Activated B cell treated with CpG ODN at 0.5 μM for 24 hours (primary cell): ENCODE measurements around the gene FALEC. TPM values are rescaled to one million over a fixed set of nuclear protein-coding genes. Genes with fewer than 3 reads are reported as not detected.
A peak's percentile ranks its signal among the peaks of the same experiment; 100 is the strongest.

ENCODE experiments used
- ATAC-seq: fragments of 200-7000 bp; cut with Tn5 transposase; one replicate; pipeline ENCODE4 v1.10.0; 2021; ENCODE audit warnings: low read depth, mild to moderate bottlenecking, moderate library complexity
- CTCF ChIA-PET: fragments of 350-600 bp; sonication (Branson Sonifier 250); formaldehyde crosslinking; loops from one replicate; lab custom pipeline; 2021; ENCODE audit warnings: antibody characterized with exemption; lab: Charles Lee
- POLR2A ChIA-PET: fragments of 350-600 bp; sonication (Branson Sonifier 250); formaldehyde crosslinking; loops from one replicate; lab custom pipeline; 2021; ENCODE audit warnings: antibody characterized with exemption; lab: Charles Lee
- DNase-seq: peaks from one replicate; pipeline ENCODE4 v3.0.0; 2022
- H3K27ac Mint-ChIP-seq: one replicate; pipeline ENCODE4 v1.8.0; 2020; ENCODE audit warnings: mixed read lengths
- H3K27me3 Mint-ChIP-seq: one replicate; pipeline ENCODE4 v1.8.0; 2021; ENCODE audit warnings: mixed read lengths
- H3K36me3 Mint-ChIP-seq: one replicate; pipeline ENCODE4 v1.8.0; 2021; ENCODE audit warnings: low read depth, mixed read lengths
- H3K4me1 Mint-ChIP-seq: one replicate; pipeline ENCODE4 v1.8.0; 2021; ENCODE audit warnings: mixed read lengths
- H3K4me3 Mint-ChIP-seq: one replicate; pipeline ENCODE4 v1.8.0; 2020; ENCODE audit warnings: mild to moderate bottlenecking, mixed read lengths
- H3K9me3 Mint-ChIP-seq: one replicate; pipeline ENCODE4 v1.8.0; 2020; ENCODE audit warnings: mixed read lengths
- intact Hi-C: fragments of 100-400 bp; cut with micrococcal nuclease; formaldehyde crosslinking; loops from one replicate; pipeline ENCODE4 v1.15.1; 2024
- total RNA-seq: library from RNA; stranded (reverse); gene quantifications from 2 replicates; pipeline ENCODE4 v1.2.3, GENCODE V29; 2022
- TF ChIP-seq, protein P1 (sequence below): fragments of 200-600 bp; IDR thresholded peaks from one replicate; pipeline ENCODE4 v1.8.0; 2022; ENCODE audit warnings: antibody characterized with exemption, mild to moderate bottlenecking

FALEC gene
- total RNA-seq, 1 donor from 2014 or later = 1.1 TPM

DNA sequence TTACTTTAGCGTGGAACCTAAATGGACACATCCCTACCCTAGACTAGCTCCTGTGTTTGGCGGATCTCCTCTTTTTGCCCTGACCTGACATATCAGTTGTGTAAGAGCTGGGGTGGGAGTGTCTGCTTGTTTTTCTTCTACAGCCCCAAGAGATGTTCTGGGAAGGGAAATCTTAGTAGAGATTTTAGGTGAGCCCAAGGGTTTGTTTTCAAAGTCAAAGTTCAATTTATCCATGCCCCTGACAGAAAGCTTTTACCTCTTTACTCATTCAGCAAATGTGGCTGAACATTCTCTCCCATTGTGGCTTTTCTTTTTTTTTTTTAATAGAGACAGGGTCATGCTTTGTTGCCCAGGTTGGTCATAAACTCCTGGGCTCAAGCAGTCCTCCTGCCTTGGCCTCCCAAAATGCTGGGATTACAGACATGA lies 35.6 kb upstream of the FALEC start:
- ATAC-seq (no peak), DNase-seq (no peak)
- ChIA-PET CTCF (no interaction called here), POLR2A (interaction anchor here (0.5 to 0.7 kb wide), 2 partner anchors 10 to 243 kb away, joined by 3 to 4 read pairs; no protein-coding TSS in a partner anchor)
- Mint-ChIP-seq H3K27ac (no peak overlapping the region), H3K9me3 (no peaks in the 10 kb centered on the region), H3K27me3 (no peaks in the 10 kb centered on the region), H3K36me3 (no peaks in the 10 kb centered on the region), H3K4me1 (no peaks in the 10 kb centered on the region), H3K4me3 (no peak overlapping the region)
- TF ChIP-seq, protein P1, sequence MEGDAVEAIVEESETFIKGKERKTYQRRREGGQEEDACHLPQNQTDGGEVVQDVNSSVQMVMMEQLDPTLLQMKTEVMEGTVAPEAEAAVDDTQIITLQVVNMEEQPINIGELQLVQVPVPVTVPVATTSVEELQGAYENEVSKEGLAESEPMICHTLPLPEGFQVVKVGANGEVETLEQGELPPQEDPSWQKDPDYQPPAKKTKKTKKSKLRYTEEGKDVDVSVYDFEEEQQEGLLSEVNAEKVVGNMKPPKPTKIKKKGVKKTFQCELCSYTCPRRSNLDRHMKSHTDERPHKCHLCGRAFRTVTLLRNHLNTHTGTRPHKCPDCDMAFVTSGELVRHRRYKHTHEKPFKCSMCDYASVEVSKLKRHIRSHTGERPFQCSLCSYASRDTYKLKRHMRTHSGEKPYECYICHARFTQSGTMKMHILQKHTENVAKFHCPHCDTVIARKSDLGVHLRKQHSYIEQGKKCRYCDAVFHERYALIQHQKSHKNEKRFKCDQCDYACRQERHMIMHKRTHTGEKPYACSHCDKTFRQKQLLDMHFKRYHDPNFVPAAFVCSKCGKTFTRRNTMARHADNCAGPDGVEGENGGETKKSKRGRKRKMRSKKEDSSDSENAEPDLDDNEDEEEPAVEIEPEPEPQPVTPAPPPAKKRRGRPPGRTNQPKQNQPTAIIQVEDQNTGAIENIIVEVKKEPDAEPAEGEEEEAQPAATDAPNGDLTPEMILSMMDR = no peak
- intact Hi-C loops = no loop called here

DNA sequence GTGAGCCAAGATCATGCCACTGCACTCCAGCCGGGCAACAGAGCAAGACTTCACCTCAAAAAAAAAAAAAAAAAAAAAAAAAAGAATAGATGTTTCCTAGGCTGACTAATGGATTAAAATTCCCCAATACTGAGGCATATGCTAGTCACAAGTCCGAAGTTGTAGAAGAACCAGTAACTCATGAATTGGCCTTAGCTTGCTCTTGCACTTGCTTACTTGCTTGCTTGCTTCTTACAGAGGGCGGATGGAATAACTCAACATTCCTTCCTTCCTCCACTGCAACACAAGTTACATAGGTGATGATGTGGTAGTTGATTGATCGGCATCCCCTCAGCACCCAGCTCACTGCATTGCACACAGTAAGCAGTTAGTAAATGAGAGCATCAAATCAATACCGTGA lies 31.1 kb upstream of the FALEC start:
- intact Hi-C loops = no loop called here
- DNase-seq (no peak), ATAC-seq (no peak)
- Mint-ChIP-seq H3K27me3 (no peaks in the 10 kb centered on the region), H3K9me3 (no peaks in the 10 kb centered on the region), H3K36me3 (peaks cover 18% of the 10 kb centered on the region), H3K27ac (no peak overlapping the region), H3K4me3 (no peak overlapping the region), H3K4me1 (peaks cover 18% of the 10 kb centered on the region)
- ChIA-PET POLR2A (no interaction called here), CTCF (interaction anchor here (0.6 kb wide), 1 partner anchor 512 kb away, joined by 3 read pairs; no protein-coding TSS in a partner anchor)
- TF ChIP-seq, protein P1 = no peak

DNA sequence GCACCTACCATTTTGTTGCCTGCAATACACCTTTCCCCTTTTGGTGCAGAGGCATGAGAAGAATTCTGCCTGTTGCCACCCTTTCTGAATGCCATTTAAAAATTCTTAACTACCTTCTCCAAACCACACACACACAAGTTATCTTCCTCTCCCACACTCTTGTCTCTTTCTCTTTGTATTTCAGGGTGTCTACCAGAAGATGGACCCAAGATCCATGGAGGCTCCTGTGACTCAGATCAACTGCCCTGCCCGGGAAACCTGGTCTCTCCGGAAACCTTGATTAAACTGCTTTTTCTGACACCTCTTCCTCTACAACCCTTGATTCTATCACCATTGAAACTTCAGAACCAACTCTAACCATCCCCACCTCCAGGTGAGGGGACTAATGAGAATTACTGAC lies 30.7 kb upstream of the FALEC start:
- POLR2A ChIA-PET = interaction anchor here (3.1 kb wide), 1 partner anchor 121 kb away, joined by 26 read pairs; the partner anchor contains the start of gene RPRD2
- Mint-ChIP-seq H3K27ac (no peak overlapping the region), H3K27me3 (no peaks in the 10 kb centered on the region), H3K4me1 (peaks cover 18% of the 10 kb centered on the region), H3K4me3 (no peak overlapping the region), H3K9me3 (no peaks in the 10 kb centered on the region), H3K36me3 (peaks cover 19% of the 10 kb centered on the region)
- TF ChIP-seq, protein P1 = no peak
- DNase-seq (no peak), ATAC-seq (no peak)
- intact Hi-C loops = no loop called here
- CTCF ChIA-PET = no interaction called here

DNA sequence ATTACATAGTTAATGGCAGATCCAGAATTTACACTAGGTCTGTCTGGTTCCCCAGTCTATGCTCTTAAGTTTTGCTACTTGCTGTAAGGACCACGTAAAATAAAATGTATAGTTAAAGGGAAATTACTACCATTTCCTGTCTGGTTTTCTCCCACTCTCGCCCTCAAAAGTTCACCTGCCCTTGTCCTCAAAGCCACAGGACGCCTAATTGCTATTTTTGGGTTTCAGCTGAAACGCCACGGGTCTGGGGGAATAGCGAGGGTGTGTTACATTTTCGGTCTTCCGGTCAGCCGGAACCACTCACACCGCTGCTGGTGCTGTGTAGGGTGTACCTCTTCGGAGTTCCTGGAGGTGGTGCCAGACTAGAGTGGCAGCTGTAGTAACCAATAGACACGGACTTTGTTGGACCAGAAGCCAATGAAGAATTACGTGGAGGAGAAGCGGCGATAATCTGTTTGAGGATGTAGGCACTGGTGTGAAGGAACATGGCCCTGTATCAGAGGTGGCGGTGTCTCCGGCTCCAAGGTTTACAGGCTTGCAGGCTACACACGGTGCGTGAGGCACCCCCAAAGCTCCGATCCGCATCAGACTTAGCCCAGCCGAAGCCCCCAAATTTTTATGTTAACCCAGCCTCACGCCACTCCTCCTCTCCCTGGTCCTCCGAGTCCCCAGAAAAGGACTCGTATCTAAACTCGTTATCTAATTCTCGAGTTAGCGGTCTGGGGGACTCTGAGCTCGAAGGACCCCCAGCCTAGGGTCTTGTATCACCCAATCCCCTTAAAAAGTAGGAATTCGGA lies 28.4 kb upstream of the FALEC start, which contains the start of gene TARS2:
TARS2 (plus strand) TSS at position 454 of the 797 bp plus-strand sequence; CDS start at position 486, 32 bp downstream.
- ChIA-PET POLR2A (interaction anchor here (0.5 to 3.4 kb wide), 21 partner anchors 8 to 451 kb away, joined by 3 to 41 read pairs (median 4); partner anchors contain the start of genes ENSA, FALEC, GOLPH3L and MCL1), CTCF (interaction anchor here (0.6 to 1.5 kb wide), 2 partner anchors 28 to 192 kb away, joined by 4 read pairs; partner anchors contain the start of gene FALEC)
- H3K4me1 Mint-ChIP-seq = peaks cover 18% of the 10 kb centered on the region
- TF ChIP-seq, protein P1 = no peak
- peak within 1 kb of the TSS; percentile 98 for H3K27ac Mint-ChIP-seq
- no peaks in the 10 kb centered on the region for H3K27me3 Mint-ChIP-seq
- DNase-seq (peak; percentile 78), ATAC-seq (peak; percentile 100)
- H3K36me3 Mint-ChIP-seq = peaks cover 39% of the 10 kb centered on the region
- intact Hi-C loops = loop anchor here (1.0 kb wide), 3 partner anchors 28 to 487 kb away; partner anchors contain the start of genes CERS2, FALEC and MRPS21
- H3K4me3 Mint-ChIP-seq = peak within 1 kb of the TSS; percentile 96
- no peaks in the 10 kb centered on the region for H3K9me3 Mint-ChIP-seq

DNA sequence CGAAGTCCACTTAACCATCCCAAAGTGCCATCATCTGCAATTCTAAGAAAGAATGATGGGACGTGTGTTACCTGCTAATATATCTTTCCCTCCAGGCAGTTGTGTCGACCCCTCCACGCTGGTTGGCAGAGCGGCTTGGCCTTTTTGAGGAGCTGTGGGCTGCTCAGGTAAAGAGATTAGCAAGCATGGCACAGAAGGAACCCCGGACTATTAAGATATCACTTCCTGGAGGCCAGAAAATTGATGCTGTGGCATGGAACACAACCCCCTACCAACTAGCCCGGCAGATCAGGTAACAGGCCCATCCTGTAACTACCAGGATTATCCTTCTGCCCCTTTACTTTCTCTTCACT lies 27.8 kb upstream of the FALEC start:
- peaks cover 45% of the 10 kb centered on the region for H3K36me3 Mint-ChIP-seq
- H3K4me3 Mint-ChIP-seq = peak overlapping the region; percentile 96
- intact Hi-C loops = loop anchor here (1.0 kb wide), 3 partner anchors 28 to 487 kb away; partner anchors contain the start of genes CERS2, FALEC and MRPS21
- no peaks in the 10 kb centered on the region for H3K27me3 Mint-ChIP-seq
- no peaks in the 10 kb centered on the region for H3K9me3 Mint-ChIP-seq
- DNase-seq (no peak), ATAC-seq (no peak)
- peak overlapping the region; percentile 98 for H3K27ac Mint-ChIP-seq
- POLR2A ChIA-PET = interaction anchor here (0.5 to 3.4 kb wide), 16 partner anchors 10 to 451 kb away, joined by 3 to 41 read pairs (median 4); partner anchors contain the start of genes FALEC, GOLPH3L, MCL1 and RPRD2
- CTCF ChIA-PET = interaction anchor here (0.6 to 1.5 kb wide), 2 partner anchors 28 to 192 kb away, joined by 4 read pairs; partner anchors contain the start of gene FALEC
- H3K4me1 Mint-ChIP-seq = peaks cover 18% of the 10 kb centered on the region
- TF ChIP-seq, protein P1 = no peak
